Measurements from ENCODE around the gene PUM1. TPM values are rescaled to one million over a fixed set of nuclear protein-coding genes. Genes with fewer than 3 reads are reported as not detected.

The PUM1 gene
- total and polyA plus RNA-seq, 2 donors = 35.4 to 36.3 TPM

GRCh38 chr1:31022259-31022658 lies 43.3 kb downstream of the PUM1 start:
- no peaks in the 10 kb centered on the region for H3K27me3 ChIP-seq (ENCODE audit: control insufficient read depth in 2 of 2, insufficient read depth in 1 of 2, low read length in 1 of 2)
- no peaks in the 10 kb centered on the region for H3K9me3 ChIP-seq (ENCODE audit: control insufficient read depth in 2 of 2, insufficient read depth in 1 of 2, low read length in 1 of 2)
- H3K4me3 ChIP-seq (ENCODE audit: low read length in 2 of 2) = no peak overlapping the region
- H3K36me3 ChIP-seq (ENCODE audit: control insufficient read depth in 2 of 2, insufficient read depth in 2 of 2, low read length in 1 of 2) = peaks cover 5 to 27% of the 10 kb centered on the region in 2 donors
- no peak overlapping the region for H3K27ac ChIP-seq (ENCODE audit: low read depth in 1 of 2, low read length in 1 of 2)
- 71% methylated on average over 2 of the region's 2 CpGs for WGBS
- no peak for DNase-seq (ENCODE audit: low read depth in 6 of 9, low spot score in 9 of 9)
- H3K4me1 ChIP-seq (ENCODE audit: control insufficient read depth in 2 of 2, insufficient read depth in 2 of 2, low read length in 2 of 2) = no peaks in the 10 kb centered on the region

- Histone ChIP-seq H3K4me3 (ENCODE audit: low read length in 2 of 2) (no peak overlapping the region), H3K27ac (ENCODE audit: low read depth in 1 of 2, low read length in 1 of 2) (no peak overlapping the region), H3K36me3 (ENCODE audit: control insufficient read depth in 2 of 2, insufficient read depth in 2 of 2, low read length in 1 of 2) (peaks cover 5 to 26% of the 10 kb centered on the region in 2 donors), H3K4me1 (ENCODE audit: control insufficient read depth in 2 of 2, insufficient read depth in 2 of 2, low read length in 2 of 2) (no peaks in the 10 kb centered on the region), H3K27me3 (ENCODE audit: control insufficient read depth in 2 of 2, insufficient read depth in 1 of 2, low read length in 1 of 2) (no peaks in the 10 kb centered on the region), H3K9me3 (ENCODE audit: control insufficient read depth in 2 of 2, insufficient read depth in 1 of 2, low read length in 1 of 2) (no peaks in the 10 kb centered on the region)
- WGBS = 81% methylated on average over 3 of the region's 3 CpGs
- DNase-seq (ENCODE audit: low read depth in 6 of 9, low spot score in 9 of 9) = no peak
These were observed 45.3 kb downstream of the PUM1 start for GRCh38 chr1:31020007-31020790.

DNA sequence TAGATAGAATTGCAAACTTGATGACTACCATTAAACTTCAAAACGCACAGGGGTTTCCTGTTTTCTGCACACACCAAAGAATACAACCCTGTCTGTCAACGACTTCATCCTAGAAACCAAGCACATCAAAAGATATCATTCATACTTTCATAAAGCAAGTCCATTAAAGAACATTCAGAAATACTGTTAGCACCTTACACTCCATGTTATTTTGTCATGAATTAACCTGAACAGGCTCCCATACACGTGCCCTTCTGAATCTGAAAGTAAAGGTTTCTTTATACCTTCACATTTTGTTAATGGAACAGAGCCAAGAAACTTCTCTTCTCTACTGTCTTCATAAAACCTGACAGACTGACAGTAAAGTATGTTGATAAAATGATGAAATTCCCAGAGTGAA lies 46.1 kb downstream of the PUM1 start:
- peaks cover 8 to 29% of the 10 kb centered on the region in 2 donors for H3K36me3 ChIP-seq (ENCODE audit: control insufficient read depth in 2 of 2, insufficient read depth in 2 of 2, low read length in 1 of 2)
- H3K27ac ChIP-seq (ENCODE audit: low read depth in 1 of 2, low read length in 1 of 2) = no peak overlapping the region
- H3K4me3 ChIP-seq (ENCODE audit: low read length in 2 of 2) = no peak overlapping the region
- H3K4me1 ChIP-seq (ENCODE audit: control insufficient read depth in 2 of 2, insufficient read depth in 2 of 2, low read length in 2 of 2) = no peaks in the 10 kb centered on the region
- peak in 1 of 9 donors; percentile 13 for DNase-seq (ENCODE audit: low read depth in 6 of 9, low spot score in 9 of 9)
- WGBS = 17% methylated on average over 3 of the region's 3 CpGs
- no peaks in the 10 kb centered on the region for H3K27me3 ChIP-seq (ENCODE audit: control insufficient read depth in 2 of 2, insufficient read depth in 1 of 2, low read length in 1 of 2)
- no peaks in the 10 kb centered on the region for H3K9me3 ChIP-seq (ENCODE audit: control insufficient read depth in 2 of 2, insufficient read depth in 1 of 2, low read length in 1 of 2)

DNA sequence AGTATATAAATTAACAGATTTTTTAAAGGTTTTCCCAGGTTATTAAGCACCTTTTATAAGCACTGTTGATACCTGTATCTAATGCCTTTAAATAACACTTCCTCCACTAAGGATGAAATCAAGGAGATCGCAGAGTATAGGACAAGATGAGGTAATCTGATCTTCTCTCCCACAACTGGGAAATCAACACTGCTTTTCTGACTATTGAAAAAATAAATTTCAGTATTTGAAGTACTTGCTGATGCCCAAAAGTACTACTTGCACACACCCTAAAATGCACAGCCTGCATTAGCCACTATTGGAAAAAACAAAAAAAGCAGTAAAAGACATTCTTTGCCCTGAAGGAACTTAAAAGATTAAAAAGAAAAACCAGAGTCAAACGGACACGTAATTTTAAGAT lies 48.6 kb downstream of the PUM1 start:
- no peak overlapping the region for H3K4me3 ChIP-seq (ENCODE audit: low read length in 2 of 2)
- H3K27me3 ChIP-seq (ENCODE audit: control insufficient read depth in 2 of 2, insufficient read depth in 1 of 2, low read length in 1 of 2) = no peaks in the 10 kb centered on the region
- H3K36me3 ChIP-seq (ENCODE audit: control insufficient read depth in 2 of 2, insufficient read depth in 2 of 2, low read length in 1 of 2) = peaks cover 5 to 22% of the 10 kb centered on the region in 2 donors
- no peaks in the 10 kb centered on the region for H3K4me1 ChIP-seq (ENCODE audit: control insufficient read depth in 2 of 2, insufficient read depth in 2 of 2, low read length in 2 of 2)
- H3K27ac ChIP-seq (ENCODE audit: low read depth in 1 of 2, low read length in 1 of 2) = no peak overlapping the region
- 62% methylated on average over 3 of the region's 3 CpGs for whole genome bisulfite sequencing
- H3K9me3 ChIP-seq (ENCODE audit: control insufficient read depth in 2 of 2, insufficient read depth in 1 of 2, low read length in 1 of 2) = no peaks in the 10 kb centered on the region
- no peak for DNase-seq (ENCODE audit: low read depth in 6 of 9, low spot score in 9 of 9)

GRCh38 chr1:31013187-31013864 lies 52.2 kb downstream of the PUM1 start:
- Histone ChIP-seq H3K4me1 (ENCODE audit: control insufficient read depth in 2 of 2, insufficient read depth in 2 of 2, low read length in 2 of 2) (peaks cover 0 to 4% of the 10 kb centered on the region in 2 donors), H3K27ac (ENCODE audit: low read depth in 1 of 2, low read length in 1 of 2) (no peak overlapping the region), H3K36me3 (ENCODE audit: control insufficient read depth in 2 of 2, insufficient read depth in 2 of 2, low read length in 1 of 2) (peaks cover 10 to 15% of the 10 kb centered on the region in 2 donors), H3K4me3 (ENCODE audit: low read length in 2 of 2) (no peak overlapping the region), H3K27me3 (ENCODE audit: control insufficient read depth in 2 of 2, insufficient read depth in 1 of 2, low read length in 1 of 2) (no peaks in the 10 kb centered on the region), H3K9me3 (ENCODE audit: control insufficient read depth in 2 of 2, insufficient read depth in 1 of 2, low read length in 1 of 2) (no peaks in the 10 kb centered on the region)
- no peak for DNase-seq (ENCODE audit: low read depth in 6 of 9, low spot score in 9 of 9)
- WGBS = 89% methylated on average over 3 of the region's 3 CpGs

DNA sequence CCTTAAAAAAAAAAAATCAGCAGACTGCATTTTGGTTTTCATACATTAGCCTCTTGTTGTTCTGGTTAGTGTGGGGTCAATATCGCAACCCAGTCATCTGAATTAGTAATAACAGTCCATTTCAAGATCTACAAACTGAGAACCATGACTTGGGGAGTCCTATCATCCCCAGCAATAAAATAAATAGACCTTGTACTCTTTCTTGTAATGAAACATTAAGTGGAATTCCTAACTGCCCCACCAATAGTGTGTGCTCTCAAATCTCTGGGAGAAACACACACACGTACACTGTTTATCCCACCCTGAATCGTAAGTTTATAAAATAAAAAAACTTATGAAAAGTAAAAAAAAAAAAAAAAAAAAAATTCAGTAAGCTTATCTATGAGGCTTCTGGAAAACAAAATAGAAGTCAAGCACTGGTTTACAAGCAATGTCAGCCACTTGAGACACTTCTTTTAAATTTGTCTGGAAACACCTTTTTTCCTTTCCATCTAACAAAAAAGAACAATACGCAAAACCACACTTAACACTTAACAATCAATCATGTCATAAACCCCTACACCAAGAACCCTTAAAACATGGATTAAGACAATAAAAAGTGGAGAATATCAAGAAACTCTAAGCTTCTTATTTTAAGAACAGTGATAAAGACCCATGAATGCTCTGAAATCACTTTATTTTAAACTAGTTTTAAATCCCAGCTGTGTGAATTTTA lies 53.1 kb downstream of the PUM1 start:
- no peak for DNase-seq (ENCODE audit: low read depth in 6 of 9, low spot score in 9 of 9)
- peaks cover 12 to 13% of the 10 kb centered on the region in 2 donors for H3K36me3 ChIP-seq (ENCODE audit: control insufficient read depth in 2 of 2, insufficient read depth in 2 of 2, low read length in 1 of 2)
- H3K4me3 ChIP-seq (ENCODE audit: low read length in 2 of 2) = no peak overlapping the region
- H3K4me1 ChIP-seq (ENCODE audit: control insufficient read depth in 2 of 2, insufficient read depth in 2 of 2, low read length in 2 of 2) = peaks cover 0 to 4% of the 10 kb centered on the region in 2 donors
- WGBS = 99% methylated on average over 4 of the region's 4 CpGs
- H3K27me3 ChIP-seq (ENCODE audit: control insufficient read depth in 2 of 2, insufficient read depth in 1 of 2, low read length in 1 of 2) = no peaks in the 10 kb centered on the region
- no peaks in the 10 kb centered on the region for H3K9me3 ChIP-seq (ENCODE audit: control insufficient read depth in 2 of 2, insufficient read depth in 1 of 2, low read length in 1 of 2)
- no peak overlapping the region for H3K27ac ChIP-seq (ENCODE audit: low read depth in 1 of 2, low read length in 1 of 2)

GRCh38 chr1:31011719-31012118 lies 53.8 kb downstream of the PUM1 start:
- Histone ChIP-seq H3K4me1 (ENCODE audit: control insufficient read depth in 2 of 2, insufficient read depth in 2 of 2, low read length in 2 of 2) (peaks cover 0 to 4% of the 10 kb centered on the region in 2 donors), H3K27ac (ENCODE audit: low read depth in 1 of 2, low read length in 1 of 2) (no peak overlapping the region)
- WGBS = 100% methylated on average over 1 of the region's 1 CpG

DNA sequence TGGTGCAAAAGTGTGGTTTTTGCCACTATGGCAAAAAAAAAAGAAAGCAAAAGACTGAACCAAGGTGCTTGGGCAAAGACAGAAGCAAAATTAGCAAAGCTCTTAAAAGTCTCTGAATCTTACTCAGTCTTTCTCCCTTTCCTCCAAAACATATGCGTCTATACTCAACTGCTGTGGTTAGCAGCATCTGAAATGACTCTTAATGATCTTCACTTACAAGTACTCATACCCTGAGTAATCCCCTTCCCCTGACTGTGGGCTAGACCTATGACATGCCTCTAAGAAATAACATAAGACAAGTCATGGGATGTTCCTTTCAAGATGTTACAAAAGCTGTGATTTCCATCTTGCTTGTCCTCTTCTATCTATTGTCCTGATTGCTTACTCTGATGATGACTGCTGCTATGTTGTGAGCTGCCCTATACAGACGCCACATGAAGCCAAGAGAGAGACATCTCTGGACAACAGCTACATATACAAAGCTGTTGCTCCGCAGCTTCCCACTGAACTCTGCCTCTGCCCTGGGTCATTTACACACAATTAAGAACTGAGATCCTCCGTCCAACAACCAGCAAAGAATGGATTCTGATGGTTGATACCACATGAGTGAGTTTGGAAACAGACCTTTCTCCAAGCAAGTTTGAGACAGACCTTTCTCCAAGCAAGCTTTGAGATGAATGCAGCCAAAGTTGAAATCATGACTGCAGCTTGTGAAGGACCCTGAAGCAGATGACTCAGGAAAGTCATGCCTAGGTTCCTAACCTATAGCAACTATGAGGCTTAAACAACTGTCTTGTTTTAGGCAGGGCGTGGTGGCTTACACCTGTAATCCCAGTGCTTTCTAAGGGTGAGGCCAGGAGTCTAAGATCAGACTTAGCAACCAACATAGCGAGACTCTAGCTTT lies 55.2 kb downstream of the PUM1 start:
- 96% methylated on average over 6 of the region's 6 CpGs for WGBS
- Histone ChIP-seq H3K4me3 (ENCODE audit: low read length in 2 of 2) (no peak overlapping the region), H3K27ac (ENCODE audit: low read depth in 1 of 2, low read length in 1 of 2) (no peak overlapping the region)

More at GRCh38 chr1:31011719-31012118, 53.8 kb downstream of the PUM1 start:
- no peak overlapping the region for H3K4me3 ChIP-seq (ENCODE audit: low read length in 2 of 2)
- H3K36me3 ChIP-seq (ENCODE audit: control insufficient read depth in 2 of 2, insufficient read depth in 2 of 2, low read length in 1 of 2) = peaks cover 16 to 18% of the 10 kb centered on the region in 2 donors
- no peak for DNase-seq (ENCODE audit: low read depth in 6 of 9, low spot score in 9 of 9)
- H3K9me3 ChIP-seq (ENCODE audit: control insufficient read depth in 2 of 2, insufficient read depth in 1 of 2, low read length in 1 of 2) = no peaks in the 10 kb centered on the region
- no peaks in the 10 kb centered on the region for H3K27me3 ChIP-seq (ENCODE audit: control insufficient read depth in 2 of 2, insufficient read depth in 1 of 2, low read length in 1 of 2)

More for the DNA sequence above, 55.2 kb downstream of the PUM1 start:
- Histone ChIP-seq H3K9me3 (ENCODE audit: control insufficient read depth in 2 of 2, insufficient read depth in 1 of 2, low read length in 1 of 2) (no peaks in the 10 kb centered on the region), H3K36me3 (ENCODE audit: control insufficient read depth in 2 of 2, insufficient read depth in 2 of 2, low read length in 1 of 2) (peaks cover 29 to 30% of the 10 kb centered on the region in 2 donors), H3K27me3 (ENCODE audit: control insufficient read depth in 2 of 2, insufficient read depth in 1 of 2, low read length in 1 of 2) (no peaks in the 10 kb centered on the region), H3K4me1 (ENCODE audit: control insufficient read depth in 2 of 2, insufficient read depth in 2 of 2, low read length in 2 of 2) (peaks cover 0 to 4% of the 10 kb centered on the region in 2 donors)
- peak in 1 of 9 donors; percentile 2 for DNase-seq (ENCODE audit: low read depth in 6 of 9, low spot score in 9 of 9)

Data from thymus (tissue), 11 donors.